SK-N-SH (cell line): ENCODE data around the gene CYP3A5. TPM values are rescaled to one million over a fixed set of nuclear protein-coding genes. Genes with fewer than 3 reads are reported as not detected.

Experiments used
- CTCF ChIA-PET: fragments of 300-600, 350-600 bp; formaldehyde crosslinking; extraction: SDS; loops from one replicate; lab custom pipeline; 2021; lab: Yijun Ruan, JAX
- POLR2A ChIA-PET: fragments of 350-600 bp; sonication (Branson Sonifier 250); formaldehyde crosslinking; extraction: SDS; loops from one replicate; lab custom pipeline; 2020; ENCODE audit warnings: antibody characterized with exemption, inconsistent platforms; lab: Yijun Ruan, JAX
- DNase-seq: peaks from one replicate; pipeline ENCODE4 v3.0.0; 2012
- H2AFZ ChIP-seq: fragments of 200-600 bp; sonication (generic); 2 replicates; pipeline ENCODE4 v1.8.1; 2016; ENCODE audit warnings: antibody characterized with exemption, mild to moderate bottlenecking, low read depth
- H3F3A ChIP-seq: fragments of 200-600 bp; sonication (generic); replicated peaks from 2 replicates; pipeline ENCODE3; 2016; ENCODE audit warnings: antibody characterized with exemption, mild to moderate bottlenecking; ENCODE audit not compliant: insufficient read depth
- H3K27ac ChIP-seq, 2 experiments: fragments of 200-500 bp in 1 of 2; fragments of 200-600 bp in 1 of 2; sonication (Bioruptor generic) in 1 of 2; sonication (generic), shearing (Covaris generic) in 1 of 2; 2 replicates each; pipeline versions ENCODE4 v1.5.1 to v1.6.1; 2014 to 2016; ENCODE audit warnings: low read depth in 2 of 2, inconsistent platforms in 1 of 2, low read length in 1 of 2, mild to moderate bottlenecking in 1 of 2, mixed read lengths in 1 of 2
- H3K27me3 ChIP-seq: fragments of 200-600 bp; sonication (generic), shearing (Covaris generic); 2 replicates; pipeline ENCODE4 v1.6.1; 2016; ENCODE audit warnings: mixed run types; ENCODE audit not compliant: insufficient read depth
- H3K36me3 ChIP-seq, 2 experiments: fragments of 200-500 bp in 1 of 2; fragments of 200-600 bp in 1 of 2; sonication (Bioruptor generic) in 1 of 2; sonication (generic) in 1 of 2; replicated peaks in 1 of 2; 2 replicates each; pipeline versions ENCODE3 to v1.5.1; 2014 to 2016; ENCODE audit warnings: low read length in 1 of 2, mild to moderate bottlenecking in 1 of 2; ENCODE audit not compliant: insufficient read depth in 2 of 2, control insufficient read depth in 1 of 2
- H3K4me1 ChIP-seq, 2 experiments: fragments of 200-500 bp in 1 of 2; fragments of 200-600 bp in 1 of 2; sonication (Bioruptor generic) in 1 of 2; sonication (generic), shearing (Covaris generic) in 1 of 2; 2 replicates each; pipeline versions ENCODE4 v1.5.1 to v1.6.1; 2014 to 2016; ENCODE audit warnings: low read depth in 1 of 2, low read length in 1 of 2, mixed run types in 1 of 2; ENCODE audit not compliant: insufficient read depth in 2 of 2, control insufficient read depth in 1 of 2
- H3K4me2 ChIP-seq: fragments of 200-600 bp; sonication (generic), shearing (Covaris generic); 2 replicates; pipeline ENCODE4 v1.6.1; 2017; ENCODE audit warnings: mixed run types
- H3K4me3 ChIP-seq, 2 experiments: fragments of 200-500 bp in 1 of 2; fragments of 200-600 bp in 1 of 2; sonication (Bioruptor generic) in 1 of 2; sonication (generic), shearing (Covaris generic) in 1 of 2; 2 replicates each; pipeline versions ENCODE4 v1.5.1 to v1.8.1; 2014 to 2016; ENCODE audit warnings: low read depth in 2 of 2, inconsistent platforms in 1 of 2, low read length in 1 of 2, mild to moderate bottlenecking in 1 of 2, mixed read lengths in 1 of 2, moderate library complexity in 1 of 2
- H3K79me2 ChIP-seq: fragments of 200-600 bp; sonication (generic); 2 replicates; pipeline ENCODE4 v1.8.1; 2017; ENCODE audit warnings: mild to moderate bottlenecking; ENCODE audit not compliant: insufficient read depth
- H3K9ac ChIP-seq: fragments of 200-600 bp; sonication (generic); 2 replicates; pipeline ENCODE4 v1.6.1; 2017; ENCODE audit warnings: mixed run types
- H3K9me2 ChIP-seq: fragments of 200-600 bp; sonication (generic); 2 replicates; pipeline ENCODE4 v1.6.1; 2017; ENCODE audit warnings: mixed run types
- H3K9me3 ChIP-seq: fragments of 200-600 bp; sonication (generic); 2 replicates; pipeline ENCODE4 v1.6.1; 2017; ENCODE audit warnings: mixed run types, mild to moderate bottlenecking, moderate library complexity
- H4K20me1 ChIP-seq: fragments of 200-600 bp; sonication (generic); 2 replicates; pipeline ENCODE4 v1.6.1; 2017; ENCODE audit warnings: mild to moderate bottlenecking, mixed run types; ENCODE audit not compliant: insufficient read depth
- CHD2 ChIP-seq: fragments of 150-350 bp; IDR thresholded peaks from 2 replicates; pipeline ENCODE4 v1.6.1; 2018; ENCODE audit warnings: low read length; ENCODE audit not compliant: partially characterized antibody
- CTCF ChIP-seq: fragments of 200-600 bp; sonication (generic); IDR thresholded peaks from 2 replicates; pipeline ENCODE4 v1.6.1; 2017; ENCODE audit warnings: antibody characterized with exemption, mild to moderate bottlenecking, moderate library complexity
- ELF1 ChIP-seq: IDR thresholded peaks from 2 replicates; pipeline ENCODE4 v1.4.0; 2012
- EZH2phosphoT487 ChIP-seq: fragments of 200-600 bp; sonication (generic); IDR thresholded peaks from 2 replicates; pipeline ENCODE4 v1.6.1; 2017; ENCODE audit warnings: low read depth, mixed run types, mild to moderate bottlenecking, antibody characterized with exemption, moderate library complexity, borderline replicate concordance
- FOSL2 ChIP-seq: IDR thresholded peaks from 2 replicates; pipeline ENCODE4 v1.4.0; 2012; ENCODE audit warnings: low read depth, mild to moderate bottlenecking, moderate library complexity, borderline replicate concordance
- GABPA ChIP-seq: IDR thresholded peaks from 2 replicates; pipeline ENCODE4 v1.4.0; 2012; ENCODE audit warnings: low read depth, mild to moderate bottlenecking
- JUND ChIP-seq: IDR thresholded peaks from 2 replicates; pipeline ENCODE4 v1.4.0; 2012
- MXI1 ChIP-seq: IDR thresholded peaks from 2 replicates; pipeline ENCODE4 v1.6.1; 2012; ENCODE audit warnings: mild to moderate bottlenecking, low read depth, low read length, improper control_type of control experiment
- NFIC ChIP-seq: IDR thresholded peaks from 2 replicates; pipeline ENCODE4 v1.4.0; 2012; ENCODE audit warnings: borderline replicate concordance
- NRF1 ChIP-seq: IDR thresholded peaks from 2 replicates; pipeline ENCODE4 v1.6.1; 2012; ENCODE audit warnings: low read depth, mild to moderate bottlenecking, low read length
- PBX3 ChIP-seq: IDR thresholded peaks from 2 replicates; pipeline ENCODE4; 2012
- RAD21 ChIP-seq: IDR thresholded peaks from 2 replicates; pipeline ENCODE4 v1.6.1; 2012; ENCODE audit warnings: mild to moderate bottlenecking, low read length
- RCOR1 ChIP-seq: fragments of 150-350 bp; IDR thresholded peaks from 2 replicates; pipeline ENCODE4 v1.6.1; 2017; ENCODE audit warnings: antibody characterized with exemption, low read length
- REST ChIP-seq: IDR thresholded peaks from 2 replicates; pipeline ENCODE4 v1.6.1; 2012; ENCODE audit warnings: mild to moderate bottlenecking, low read depth, low read length, moderate library complexity
- RXRA ChIP-seq: IDR thresholded peaks from 2 replicates; pipeline ENCODE4 v1.4.0; 2012; ENCODE audit warnings: low read depth, mild to moderate bottlenecking, borderline replicate concordance
- SIN3A ChIP-seq: IDR thresholded peaks from 2 replicates; pipeline ENCODE4 v1.6.1; 2012; ENCODE audit warnings: low read depth, mild to moderate bottlenecking, low read length, moderate library complexity, borderline replicate concordance
- SMC3 ChIP-seq: IDR thresholded peaks from 2 replicates; pipeline ENCODE4 v1.6.1; 2012; ENCODE audit warnings: low read depth, low read length, improper control_type of control experiment
- TAF1 ChIP-seq: IDR thresholded peaks from 2 replicates; pipeline ENCODE4 v1.6.1; 2012; ENCODE audit warnings: low read depth, mild to moderate bottlenecking, low read length, moderate library complexity, borderline replicate concordance
- TEAD4 ChIP-seq: IDR thresholded peaks from 2 replicates; pipeline ENCODE4 v1.4.0; 2012; ENCODE audit warnings: mild to moderate bottlenecking, borderline replicate concordance; ENCODE audit not compliant: insufficient read depth
- WGBS: methylation state at CpG from one replicate; pipeline ENCODE4 v1.1.6; 2017; ENCODE audit warnings: low lambda C conversion rate; 5-methylcytosine and 5-hydroxymethylcytosine counted together
- polyA plus RNA-seq, 3 experiments: library from polyadenylated mRNA; depleted of rRNA; stranded (reverse); fragments of >200 nt; gene quantifications; 2 replicates each; pipeline ENCODE4 v1.2.3, GENCODE V29; 2012
- TF ChIP-seq, protein P1 (sequence below): IDR thresholded peaks from 2 replicates; pipeline ENCODE4 v1.4.0; 2012; ENCODE audit warnings: low read depth, borderline replicate concordance

Gene CYP3A5
- polyA plus RNA-seq, 1 of the 3 experiments (the other 2 are of a cell fraction), result 0.25 TPM

DNA sequence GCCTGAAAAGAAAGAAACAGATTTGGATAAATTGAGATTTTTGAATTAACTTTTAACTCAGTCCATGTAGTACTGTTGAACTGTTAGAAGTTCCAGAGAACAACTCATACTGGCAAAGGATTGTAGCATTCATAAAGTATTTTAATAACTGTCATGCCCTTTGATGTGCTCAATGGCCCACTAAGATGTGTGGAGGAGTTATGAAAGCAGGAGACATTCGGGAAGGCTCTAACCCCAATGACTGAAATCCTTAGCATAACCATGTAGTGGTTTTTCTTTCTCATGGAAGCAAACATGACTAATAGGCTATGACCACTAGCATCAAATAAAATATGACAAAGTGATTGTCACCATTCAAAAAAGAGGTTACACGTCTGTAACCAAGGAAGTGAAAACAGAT is 29.5 kb upstream of the CYP3A5 start (continued):
- no peak for TF ChIP-seq PBX3
- no peak for TF ChIP-seq FOSL2

DNA sequence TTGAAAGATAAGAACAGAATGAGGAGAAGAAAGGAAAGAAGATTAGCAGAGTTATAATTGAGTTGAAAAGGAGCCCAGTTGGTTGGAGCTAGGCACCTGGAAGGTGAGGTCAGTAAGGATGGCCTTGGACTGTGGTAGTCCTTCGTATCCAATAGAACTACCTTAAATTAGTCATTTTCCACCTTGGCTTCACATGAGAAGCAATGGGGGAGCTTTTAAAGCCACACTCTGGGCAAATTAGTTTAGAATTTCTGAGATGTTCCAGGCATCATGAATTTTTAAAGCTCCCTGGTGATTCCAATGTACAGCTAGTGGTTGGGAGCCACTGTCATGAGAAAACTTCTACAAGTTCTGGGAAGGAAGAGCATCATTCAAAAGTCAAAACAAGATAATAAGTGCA is 27.3 kb upstream of the CYP3A5 start:
- DNase-seq, result no peak
- H4K20me1 ChIP-seq, result no peaks in the 10 kb centered on the region
- H3K4me1 ChIP-seq, result no peaks in the 10 kb centered on the region
- peaks cover 4% of the 10 kb centered on the region; the same call in 1 of the 2 replicates for H3K9me3 ChIP-seq
- no peaks in the 10 kb centered on the region for H3K27me3 ChIP-seq
- H3K36me3 ChIP-seq, result no peaks in the 10 kb centered on the region
- ChIA-PET CTCF (no interaction called here), POLR2A (no interaction called here)
- no peak overlapping the region for H3K9ac ChIP-seq
- no peaks in the 10 kb centered on the region for H3K79me2 ChIP-seq
- WGBS, result 11% methylated on average over 1 of the region's 1 CpG
- H3K4me2 ChIP-seq, result no peak overlapping the region
- H3K9me2 ChIP-seq, result no peaks in the 10 kb centered on the region
- H3K27ac ChIP-seq, result no peak overlapping the region
- H2AFZ ChIP-seq, result no peak overlapping the region
- TF ChIP-seq MXI1 (no peak), CHD2 (no peak), RAD21 (no peak), PBX3 (no peak), RCOR1 (no peak), GABPA (no peak), ELF1 (no peak), EZH2phosphoT487 (no peak), NRF1 (no peak), REST (no peak), TAF1 (no peak), SMC3 (no peak), FOSL2 (no peak), JUND (no peak), SIN3A (no peak), NFIC (no peak), TEAD4 (no peak), RXRA (no peak), CTCF (no peak)
- TF ChIP-seq, protein P1, sequence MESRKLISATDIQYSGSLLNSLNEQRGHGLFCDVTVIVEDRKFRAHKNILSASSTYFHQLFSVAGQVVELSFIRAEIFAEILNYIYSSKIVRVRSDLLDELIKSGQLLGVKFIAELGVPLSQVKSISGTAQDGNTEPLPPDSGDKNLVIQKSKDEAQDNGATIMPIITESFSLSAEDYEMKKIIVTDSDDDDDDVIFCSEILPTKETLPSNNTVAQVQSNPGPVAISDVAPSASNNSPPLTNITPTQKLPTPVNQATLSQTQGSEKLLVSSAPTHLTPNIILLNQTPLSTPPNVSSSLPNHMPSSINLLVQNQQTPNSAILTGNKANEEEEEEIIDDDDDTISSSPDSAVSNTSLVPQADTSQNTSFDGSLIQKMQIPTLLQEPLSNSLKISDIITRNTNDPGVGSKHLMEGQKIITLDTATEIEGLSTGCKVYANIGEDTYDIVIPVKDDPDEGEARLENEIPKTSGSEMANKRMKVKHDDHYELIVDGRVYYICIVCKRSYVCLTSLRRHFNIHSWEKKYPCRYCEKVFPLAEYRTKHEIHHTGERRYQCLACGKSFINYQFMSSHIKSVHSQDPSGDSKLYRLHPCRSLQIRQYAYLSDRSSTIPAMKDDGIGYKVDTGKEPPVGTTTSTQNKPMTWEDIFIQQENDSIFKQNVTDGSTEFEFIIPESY, result no peak
- H3K4me3 ChIP-seq, result no peak overlapping the region
- H3F3A ChIP-seq, result no peaks in the 10 kb centered on the region
